Measurements from ENCODE around the gene FRY. TPM values are rescaled to one million over a fixed set of nuclear protein-coding genes. Genes with fewer than 3 reads are reported as not detected.
A peak's percentile ranks its signal among the peaks of the same experiment; 100 is the strongest.

FRY gene
- total and polyA plus RNA-seq, 9 of the 15 experiments (the other 6 are each of a cell fraction or from before 2014, with no cell fraction given): 0.03 to 0.31 (median 0.11) TPM; not detected in 3

DNA sequence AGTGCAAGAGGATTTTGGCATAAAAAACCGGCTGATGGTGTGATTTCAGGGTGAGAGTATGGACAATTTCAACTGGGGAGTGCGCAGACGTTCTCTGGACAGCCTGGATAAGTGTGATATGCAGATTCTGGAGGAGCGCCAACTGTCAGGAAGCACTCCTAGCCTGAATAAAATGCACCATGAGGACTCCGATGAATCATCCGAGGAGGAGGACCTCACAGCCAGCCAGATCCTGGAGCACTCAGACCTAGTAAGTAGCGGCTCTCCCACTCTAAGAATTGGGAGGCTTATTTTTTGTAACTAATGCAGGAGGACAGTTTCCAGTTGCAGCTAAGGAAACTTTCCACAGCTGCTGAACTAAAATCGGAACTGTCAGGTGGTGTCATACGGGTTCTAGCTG, 230.0 kb downstream of the FRY start (continued):
- TF ChIP-seq, protein P1, sequence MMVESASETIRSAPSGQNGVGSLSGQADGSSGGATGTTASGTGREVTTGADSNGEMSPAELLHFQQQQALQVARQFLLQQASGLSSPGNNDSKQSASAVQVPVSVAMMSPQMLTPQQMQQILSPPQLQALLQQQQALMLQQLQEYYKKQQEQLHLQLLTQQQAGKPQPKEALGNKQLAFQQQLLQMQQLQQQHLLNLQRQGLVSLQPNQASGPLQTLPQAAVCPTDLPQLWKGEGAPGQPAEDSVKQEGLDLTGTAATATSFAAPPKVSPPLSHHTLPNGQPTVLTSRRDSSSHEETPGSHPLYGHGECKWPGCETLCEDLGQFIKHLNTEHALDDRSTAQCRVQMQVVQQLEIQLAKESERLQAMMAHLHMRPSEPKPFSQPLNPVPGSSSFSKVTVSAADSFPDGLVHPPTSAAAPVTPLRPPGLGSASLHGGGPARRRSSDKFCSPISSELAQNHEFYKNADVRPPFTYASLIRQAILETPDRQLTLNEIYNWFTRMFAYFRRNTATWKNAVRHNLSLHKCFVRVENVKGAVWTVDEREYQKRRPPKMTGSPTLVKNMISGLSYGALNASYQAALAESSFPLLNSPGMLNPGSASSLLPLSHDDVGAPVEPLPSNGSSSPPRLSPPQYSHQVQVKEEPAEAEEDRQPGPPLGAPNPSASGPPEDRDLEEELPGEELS (CRISPR knock-in tag; IDR thresholded peaks at IDR 0.05; ENCODE audit: borderline replicate concordance): no peak
- peak; percentile 98 for TF ChIP-seq ZNF263 (CRISPR knock-in tag; IDR thresholded peaks at IDR 0.05; ENCODE audit: borderline replicate concordance)
- no peak for TF ChIP-seq TAF9B (IDR thresholded peaks at IDR 0.05; ENCODE audit: partially characterized antibody)
- peak; percentile 72 for TF ChIP-seq TEAD4 (IDR thresholded peaks at IDR 0.05; ENCODE audit: low read length)
- TF ChIP-seq TEAD4 (CRISPR knock-in tag; IDR thresholded peaks at IDR 0.05; ENCODE audit: borderline replicate concordance): no peak
- no peak for TF ChIP-seq POLR3A (IDR thresholded peaks at IDR 0.05; ENCODE audit: borderline replicate concordance, extremely low read depth, insufficient read depth, insufficient read length)
- TF ChIP-seq, protein P2, sequence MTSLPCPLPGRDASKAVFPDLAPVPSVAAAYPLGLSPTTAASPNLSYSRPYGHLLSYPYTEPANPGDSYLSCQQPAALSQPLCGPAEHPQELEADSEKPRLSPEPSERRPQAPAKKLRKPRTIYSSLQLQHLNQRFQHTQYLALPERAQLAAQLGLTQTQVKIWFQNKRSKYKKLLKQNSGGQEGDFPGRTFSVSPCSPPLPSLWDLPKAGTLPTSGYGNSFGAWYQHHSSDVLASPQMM (CRISPR knock-in tag; IDR thresholded peaks at IDR 0.05): no peak
- TF ChIP-seq SAP30 (IDR thresholded peaks at IDR 0.05; ENCODE audit: borderline replicate concordance, insufficient read depth, low read depth, low read length, poor library complexity, severe bottlenecking): no peak
- no peak for TF ChIP-seq CHD2 (IDR thresholded peaks at IDR 0.05; ENCODE audit: low read depth, low read length)
- no peak for TF ChIP-seq PCBP2 (IDR thresholded peaks at IDR 0.05; ENCODE audit: low read depth, low read length, poor library complexity, severe bottlenecking)
- TF ChIP-seq ETV5 (CRISPR knock-in tag; IDR thresholded peaks at IDR 0.05; ENCODE audit: low read depth): no peak
- no peak for TF ChIP-seq ZNF764 (CRISPR knock-in tag; IDR thresholded peaks at IDR 0.05; ENCODE audit: low read depth)
- no peak for TF ChIP-seq ZNF551 (CRISPR knock-in tag; IDR thresholded peaks at IDR 0.05)
- no peak for TF ChIP-seq RBM22 (IDR thresholded peaks at IDR 0.05; ENCODE audit: low read depth, low read length, poor library complexity, severe bottlenecking)
- TF ChIP-seq MAZ (CRISPR knock-in tag; conservative IDR thresholded peaks at IDR 0.05 in 1 of 2, IDR thresholded peaks at IDR 0.05 in 1 of 2): no peak
- peak; percentile 87 for TF ChIP-seq ARID1B (IDR thresholded peaks at IDR 0.05)
- TF ChIP-seq ATF7 (IDR thresholded peaks at IDR 0.05): 0 out of 2 replicates have a peak, but pooled peaks have one; percentile 36
- no peak for TF ChIP-seq ZNF436 (CRISPR knock-in tag; IDR thresholded peaks at IDR 0.05)
- TF ChIP-seq GATAD2A (IDR thresholded peaks at IDR 0.05): no peak
- TF ChIP-seq ZFP36 (IDR thresholded peaks at IDR 0.05; ENCODE audit: low read depth, low read length, partially characterized antibody): peak; percentile 38
- peak; percentile 93 for TF ChIP-seq NFIC (IDR thresholded peaks at IDR 0.05)
- TF ChIP-seq CCNT2 (IDR thresholded peaks at IDR 0.05; ENCODE audit: borderline replicate concordance, extremely low read depth, insufficient read length, low read depth, low read length): peak; percentile 61

Measured in K562 (cell line).